T follicular helper cell (primary cell): ENCODE results near the gene CFAP70.
"Not testable (repeated sequence)": the region's sequence is repeated elsewhere in the genome, so short reads cannot be mapped to it uniquely, and the experiment has no call there.

Experiments used
- DNase-seq: peaks from one replicate; pipeline ENCODE4 v3.0.0-alpha.2; 2020; ENCODE audit warnings: low read depth

CFAP70 gene

GRCh38 chr10:73339436-73339835, 19.2 kb downstream of the CFAP70 start:
- no peak for DNase-seq

GRCh38 chr10:73338801-73339368, 19.8 kb downstream of the CFAP70 start:
- DNase-seq: no peak

GRCh38 chr10:73333202-73333601, 25.5 kb downstream of the CFAP70 start:
- no peak for DNase-seq

- no peak for DNase-seq
Observed at GRCh38 chr10:73332379-73332778, 26.3 kb downstream of the CFAP70 start.

GRCh38 chr10:73328523-73328922, 30.1 kb downstream of the CFAP70 start:
- not testable (repeated sequence) for DNase-seq

- DNase-seq: not testable (repeated sequence)
Observed at GRCh38 chr10:73325290-73325689, 33.4 kb downstream of the CFAP70 start.

- not testable (repeated sequence) for DNase-seq
Observed at GRCh38 chr10:73323582-73323981, 35.1 kb downstream of the CFAP70 start.

GRCh38 chr10:73310475-73310874, 48.2 kb downstream of the CFAP70 start:
- no peak for DNase-seq

- DNase-seq: no peak
Observed at GRCh38 chr10:73307203-73307800, 51.4 kb downstream of the CFAP70 start.

GRCh38 chr10:73306171-73306708, 52.4 kb downstream of the CFAP70 start:
- no peak for DNase-seq

GRCh38 chr10:73296946-73297345, 61.7 kb downstream of the CFAP70 start:
- DNase-seq: no peak

GRCh38 chr10:73293461-73293860, 65.2 kb downstream of the CFAP70 start:
- DNase-seq: no peak

- no peak for DNase-seq
Observed at GRCh38 chr10:73289958-73290357, 68.7 kb downstream of the CFAP70 start.

- DNase-seq: no peak
Observed at GRCh38 chr10:73287441-73287840, 71.2 kb downstream of the CFAP70 start.

- no peak for DNase-seq
Observed at GRCh38 chr10:73281097-73281496, 77.6 kb downstream of the CFAP70 start.

- DNase-seq: no peak
Observed at GRCh38 chr10:73264423-73264822, 94.2 kb downstream of the CFAP70 start.

GRCh38 chr10:73263693-73264347, 94.8 kb downstream of the CFAP70 start:
- DNase-seq: no peak

GRCh38 chr10:73262880-73263555, 95.6 kb downstream of the CFAP70 start:
- DNase-seq: no peak

GRCh38 chr10:73262105-73262730, 96.4 kb downstream of the CFAP70 start:
- no peak for DNase-seq

- no peak for DNase-seq
Observed at GRCh38 chr10:73261362-73261995, 97.2 kb downstream of the CFAP70 start.

GRCh38 chr10:73258612-73259011, 100.1 kb downstream of the CFAP70 start:
- DNase-seq: not testable (repeated sequence)

GRCh38 chr10:73253225-73253555, 105.5 kb downstream of the CFAP70 start:
- no peak for DNase-seq
